CD1c-positive myeloid dendritic cell (primary cell): ENCODE results near the gene JMJD8.
A peak's percentile ranks its signal among the peaks of the same experiment; 100 is the strongest.

Experiments
- DNase-seq: peaks from one replicate; pipeline ENCODE4 v3.0.0-alpha.2; 2016; ENCODE audit errors: extremely low spot score

JMJD8 gene

DNA sequence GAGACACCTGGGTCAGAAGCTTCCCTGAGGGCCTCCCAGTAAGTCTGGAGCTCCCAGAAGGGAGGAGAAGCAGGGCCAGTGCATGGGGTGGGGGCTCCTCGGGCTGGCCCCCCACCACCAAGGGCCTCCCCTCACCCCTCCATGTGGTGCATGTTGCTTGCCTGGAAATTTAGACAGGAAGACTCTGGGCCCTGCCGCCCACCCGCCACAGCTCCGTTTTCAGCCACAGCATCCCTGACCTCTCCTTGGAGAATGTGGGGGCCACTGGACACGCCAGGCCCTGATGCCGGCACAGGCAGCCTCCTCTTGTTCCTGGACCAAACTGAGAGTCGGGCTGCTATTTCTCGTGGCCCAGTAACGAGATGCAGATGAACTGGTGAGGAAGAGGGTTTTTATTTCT is 45.3 kb downstream of the JMJD8 start:
- no peak for DNase-seq

DNA sequence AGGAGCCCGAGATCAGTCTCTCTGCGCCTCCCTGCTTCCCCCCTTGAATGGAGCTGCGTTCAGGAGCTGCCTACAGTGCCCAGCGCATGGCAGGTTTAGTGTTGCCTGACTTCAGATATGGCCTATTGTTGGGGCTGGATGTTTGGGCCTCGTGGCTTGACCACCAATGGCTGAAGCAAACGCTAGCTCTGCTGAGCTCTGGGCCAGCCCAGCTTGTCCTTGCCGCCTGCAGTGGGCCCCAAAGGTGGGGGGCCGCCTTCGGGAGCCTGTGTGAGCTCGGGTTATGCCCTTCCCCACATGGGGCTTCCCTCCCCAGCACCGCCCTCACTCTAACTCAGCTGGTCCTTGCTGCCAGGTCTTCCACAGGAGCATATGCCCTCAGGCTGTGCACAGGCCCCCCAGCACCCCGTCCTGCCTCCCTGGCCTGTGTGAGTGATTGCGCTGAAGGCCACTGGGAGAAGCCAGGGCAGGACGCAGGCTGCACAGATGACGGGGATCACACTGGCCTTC is 46.0 kb downstream of the JMJD8 start:
- DNase-seq, result no peak

GRCh38 chr16:637081-638018 is 46.8 kb downstream of the JMJD8 start:
- DNase-seq, result peak; percentile 92

DNA sequence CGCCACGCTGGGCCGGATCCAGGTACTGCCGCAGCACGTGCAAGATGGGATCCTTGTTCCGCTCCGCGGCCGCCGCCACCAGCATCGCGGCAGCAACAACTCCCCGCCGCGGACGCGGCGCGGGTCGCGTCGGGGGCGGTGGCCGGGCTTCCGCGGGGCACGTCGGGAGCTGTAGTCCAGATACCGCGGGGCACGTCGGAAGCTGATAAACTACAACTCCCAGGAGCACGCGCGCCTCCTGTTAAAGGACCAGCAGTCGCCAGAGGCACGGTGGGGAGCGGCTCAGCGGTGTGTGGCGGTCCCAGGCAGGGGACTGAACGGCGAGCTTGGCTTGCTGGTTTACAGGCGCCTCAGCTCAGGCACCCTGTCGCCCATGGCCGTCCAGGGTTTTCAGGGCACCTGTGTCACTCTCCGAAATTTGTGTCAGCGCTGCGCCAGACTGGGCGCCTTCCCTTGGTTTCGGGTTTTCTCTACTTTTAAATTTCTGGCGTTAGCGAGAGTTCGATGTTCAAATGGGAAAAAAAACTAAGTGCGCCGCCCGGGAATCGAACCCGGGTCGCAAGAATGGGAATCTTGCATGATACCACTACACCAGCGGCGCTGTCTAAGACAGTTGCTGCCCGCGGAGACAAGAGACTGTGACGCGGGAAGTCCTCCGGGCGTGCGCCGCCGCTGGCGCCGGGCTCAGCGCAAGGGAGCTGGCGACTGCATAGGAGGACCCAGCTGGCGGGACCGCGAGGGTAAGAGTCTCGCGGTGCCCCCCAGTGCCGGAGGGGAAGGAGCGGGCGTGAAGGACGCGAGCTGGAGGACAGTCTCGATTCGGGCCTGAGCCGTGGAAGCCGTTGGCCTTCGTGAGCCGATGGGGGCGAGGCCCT is 47.7 kb downstream of the JMJD8 start, which contains the start of gene METTL26:
METTL26 (minus strand) TSS at position 100 of the 875 bp plus-strand sequence; CDS start at position 85, 15 bp downstream.
- peak; percentile 97 for DNase-seq

DNA sequence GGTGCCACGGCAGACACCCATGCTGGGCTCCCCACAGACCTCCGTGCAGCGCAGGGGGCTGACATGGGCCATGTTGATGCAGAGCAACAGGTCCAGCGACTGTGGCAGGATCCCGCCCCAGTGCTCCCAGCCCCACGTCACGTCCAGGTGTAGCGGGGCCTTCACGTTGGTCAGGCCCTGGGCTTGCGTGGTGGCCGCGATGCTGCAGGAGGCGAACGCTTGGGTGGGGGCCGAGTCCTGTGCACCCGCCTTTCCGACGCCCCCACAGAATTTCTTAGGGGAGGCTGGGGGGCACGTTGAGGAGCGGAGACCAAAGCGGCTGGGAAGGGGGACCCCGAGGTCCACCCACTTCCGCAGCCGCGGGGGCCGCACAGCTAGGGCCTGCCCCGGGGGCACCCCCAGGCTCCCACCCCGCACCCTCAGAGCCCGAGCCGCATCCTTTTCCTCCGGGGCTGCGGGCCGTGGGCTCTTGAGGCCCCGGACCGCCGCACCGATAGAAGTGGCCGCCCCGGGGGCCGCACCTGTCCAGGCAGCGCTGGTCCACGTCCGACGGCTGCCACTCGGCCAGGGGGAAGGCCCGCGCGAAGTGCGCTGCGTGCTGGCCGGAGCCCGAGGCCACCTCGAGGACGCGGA is 48.4 kb downstream of the JMJD8 start:
- no peak for DNase-seq

GRCh38 chr16:634996-635395 is 49.1 kb downstream of the JMJD8 start:
- DNase-seq, result no peak

- DNase-seq, result no peak
These were observed 50.0 kb downstream of the JMJD8 start for GRCh38 chr16:634051-634670.

DNA sequence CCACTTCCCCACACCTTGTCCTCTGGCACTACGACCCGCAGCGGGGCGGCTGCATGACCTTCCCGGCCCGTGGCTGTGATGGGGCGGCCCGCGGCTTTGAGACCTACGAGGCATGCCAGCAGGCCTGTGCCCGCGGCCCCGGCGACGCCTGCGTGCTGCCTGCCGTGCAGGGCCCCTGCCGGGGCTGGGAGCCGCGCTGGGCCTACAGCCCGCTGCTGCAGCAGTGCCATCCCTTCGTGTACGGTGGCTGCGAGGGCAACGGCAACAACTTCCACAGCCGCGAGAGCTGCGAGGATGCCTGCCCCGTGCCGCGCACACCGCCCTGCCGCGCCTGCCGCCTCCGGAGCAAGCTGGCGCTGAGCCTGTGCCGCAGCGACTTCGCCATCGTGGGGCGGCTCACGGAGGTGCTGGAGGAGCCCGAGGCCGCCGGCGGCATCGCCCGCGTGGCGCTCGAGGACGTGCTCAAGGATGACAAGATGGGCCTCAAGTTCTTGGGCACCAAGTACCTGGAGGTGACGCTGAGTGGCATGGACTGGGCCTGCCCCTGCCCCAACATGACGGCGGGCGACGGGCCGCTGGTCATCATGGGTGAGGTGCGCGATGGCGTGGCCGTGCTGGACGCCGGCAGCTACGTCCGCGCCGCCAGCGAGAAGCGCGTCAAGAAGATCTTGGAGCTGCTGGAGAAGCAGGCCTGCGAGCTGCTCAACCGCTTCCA is 50.6 kb downstream of the JMJD8 start:
- no peak for DNase-seq

DNA sequence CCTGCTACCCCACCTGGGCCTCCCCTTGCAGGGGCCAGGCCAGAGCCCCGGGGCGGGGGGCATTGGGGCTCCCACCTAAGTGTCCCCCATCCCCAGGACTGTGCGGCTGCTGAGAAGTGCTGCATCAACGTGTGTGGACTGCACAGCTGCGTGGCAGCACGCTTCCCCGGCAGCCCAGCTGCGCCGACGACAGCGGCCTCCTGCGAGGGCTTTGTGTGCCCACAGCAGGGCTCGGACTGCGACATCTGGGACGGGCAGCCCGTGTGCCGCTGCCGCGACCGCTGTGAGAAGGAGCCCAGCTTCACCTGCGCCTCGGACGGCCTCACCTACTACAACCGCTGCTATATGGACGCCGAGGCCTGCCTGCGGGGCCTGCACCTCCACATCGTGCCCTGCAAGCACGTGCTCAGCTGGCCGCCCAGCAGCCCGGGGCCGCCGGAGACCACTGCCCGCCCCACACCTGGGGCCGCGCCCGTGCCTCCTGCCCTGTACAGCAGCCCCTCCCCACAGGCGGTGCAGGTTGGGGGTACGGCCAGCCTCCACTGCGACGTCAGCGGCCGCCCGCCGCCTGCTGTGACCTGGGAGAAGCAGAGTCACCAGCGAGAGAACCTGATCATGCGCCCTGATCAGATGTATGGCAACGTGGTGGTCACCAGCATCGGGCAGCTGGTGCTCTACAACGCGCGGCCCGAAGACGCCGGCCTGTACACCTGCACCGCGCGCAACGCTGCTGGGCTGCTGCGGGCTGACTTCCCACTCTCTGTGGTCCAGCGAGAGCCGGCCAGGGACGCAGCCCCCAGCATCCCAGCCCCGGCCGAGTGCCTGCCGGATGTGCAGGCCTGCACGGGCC is 51.4 kb downstream of the JMJD8 start:
- DNase-seq, result no peak

DNA sequence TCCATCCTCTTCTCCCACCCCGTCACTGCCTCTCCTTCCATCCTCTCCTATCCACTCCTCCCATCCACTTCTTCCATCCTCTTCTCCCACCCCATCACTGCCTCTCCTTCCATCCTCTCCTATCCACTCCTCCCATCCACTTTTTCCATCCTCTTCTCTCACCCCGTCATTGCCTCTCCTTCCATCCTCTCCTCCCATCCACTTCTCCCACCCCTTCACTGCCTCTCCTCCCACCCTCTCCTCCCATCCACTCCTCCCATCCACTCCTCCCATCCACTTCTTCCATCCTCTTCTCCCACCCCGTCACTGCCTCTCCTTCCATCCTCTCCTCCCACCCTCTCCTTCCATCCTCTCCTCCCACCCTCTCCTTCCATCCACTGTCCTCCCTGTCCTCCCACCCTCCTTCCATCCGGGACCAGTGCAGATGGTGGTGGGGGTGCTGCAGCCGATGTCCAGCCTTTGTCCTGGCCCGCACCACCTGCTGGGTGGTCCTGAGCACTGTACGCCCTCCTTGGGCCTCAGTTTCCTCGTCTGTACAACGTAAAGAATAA is 52.3 kb downstream of the JMJD8 start:
- DNase-seq, result no peak
